Fibroblast of mammary gland (primary cell): ENCODE data around the gene CTXN1.
"Not testable (repeated sequence)": the region's sequence is repeated elsewhere in the genome, so short reads cannot be mapped to it uniquely, and the experiment has no call there.

Source experiments
- DNase-seq: peaks from one replicate; pipeline ENCODE4 v3.0.0-alpha.2; 2010; ENCODE audit warnings: low read depth
- H3K4me3 ChIP-seq: 2 replicates; pipeline ENCODE4 v1.5.1; 2011; ENCODE audit warnings: low read depth, mild to moderate bottlenecking, low read length, moderate library complexity; ENCODE audit not compliant: control insufficient read depth
- TF ChIP-seq, protein P1 (sequence below): conservative IDR thresholded peaks from 2 replicates; pipeline ENCODE4 v1.5.1; 2011; ENCODE audit warnings: low read depth, low read length, inconsistent platforms; ENCODE audit not compliant: control insufficient read depth, insufficient read depth

The CTXN1 gene

DNA sequence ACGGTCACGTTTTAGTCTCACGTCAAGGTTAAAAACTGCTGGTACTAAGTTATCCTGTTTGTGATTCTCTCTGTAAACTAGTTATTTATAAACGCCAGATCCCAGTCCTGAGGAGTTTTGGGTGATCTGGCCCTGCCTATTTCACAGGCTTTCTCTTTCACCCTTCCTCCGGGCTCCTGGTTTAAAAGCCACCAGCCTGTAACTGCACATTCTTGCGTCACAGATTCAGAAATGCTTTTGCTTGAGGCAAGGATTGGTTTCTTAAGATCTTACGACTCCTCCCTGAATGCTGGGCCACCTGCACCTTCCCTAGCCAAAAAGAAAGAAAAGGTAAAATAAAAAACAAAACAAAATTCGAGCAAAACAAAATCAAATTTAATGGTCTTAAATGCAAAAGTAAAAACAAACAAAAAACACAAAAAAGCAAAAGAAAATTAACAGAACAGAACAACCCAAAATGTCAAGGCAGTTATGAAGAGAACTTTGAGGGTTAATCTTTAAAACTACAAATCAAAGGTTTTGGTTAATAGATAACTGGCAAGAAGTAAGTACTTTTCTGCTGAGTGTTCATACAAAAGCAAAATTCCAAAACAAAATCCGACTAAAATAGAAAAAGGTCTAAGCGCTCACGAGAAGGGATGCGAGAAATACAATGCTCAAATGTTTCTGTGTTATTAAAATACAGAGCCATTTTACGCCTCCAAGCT is 36.1 kb upstream of the CTXN1 start:
- TF ChIP-seq, protein P1, sequence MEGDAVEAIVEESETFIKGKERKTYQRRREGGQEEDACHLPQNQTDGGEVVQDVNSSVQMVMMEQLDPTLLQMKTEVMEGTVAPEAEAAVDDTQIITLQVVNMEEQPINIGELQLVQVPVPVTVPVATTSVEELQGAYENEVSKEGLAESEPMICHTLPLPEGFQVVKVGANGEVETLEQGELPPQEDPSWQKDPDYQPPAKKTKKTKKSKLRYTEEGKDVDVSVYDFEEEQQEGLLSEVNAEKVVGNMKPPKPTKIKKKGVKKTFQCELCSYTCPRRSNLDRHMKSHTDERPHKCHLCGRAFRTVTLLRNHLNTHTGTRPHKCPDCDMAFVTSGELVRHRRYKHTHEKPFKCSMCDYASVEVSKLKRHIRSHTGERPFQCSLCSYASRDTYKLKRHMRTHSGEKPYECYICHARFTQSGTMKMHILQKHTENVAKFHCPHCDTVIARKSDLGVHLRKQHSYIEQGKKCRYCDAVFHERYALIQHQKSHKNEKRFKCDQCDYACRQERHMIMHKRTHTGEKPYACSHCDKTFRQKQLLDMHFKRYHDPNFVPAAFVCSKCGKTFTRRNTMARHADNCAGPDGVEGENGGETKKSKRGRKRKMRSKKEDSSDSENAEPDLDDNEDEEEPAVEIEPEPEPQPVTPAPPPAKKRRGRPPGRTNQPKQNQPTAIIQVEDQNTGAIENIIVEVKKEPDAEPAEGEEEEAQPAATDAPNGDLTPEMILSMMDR = no peak
- no peak overlapping the region for H3K4me3 ChIP-seq
- no peak for DNase-seq

DNA sequence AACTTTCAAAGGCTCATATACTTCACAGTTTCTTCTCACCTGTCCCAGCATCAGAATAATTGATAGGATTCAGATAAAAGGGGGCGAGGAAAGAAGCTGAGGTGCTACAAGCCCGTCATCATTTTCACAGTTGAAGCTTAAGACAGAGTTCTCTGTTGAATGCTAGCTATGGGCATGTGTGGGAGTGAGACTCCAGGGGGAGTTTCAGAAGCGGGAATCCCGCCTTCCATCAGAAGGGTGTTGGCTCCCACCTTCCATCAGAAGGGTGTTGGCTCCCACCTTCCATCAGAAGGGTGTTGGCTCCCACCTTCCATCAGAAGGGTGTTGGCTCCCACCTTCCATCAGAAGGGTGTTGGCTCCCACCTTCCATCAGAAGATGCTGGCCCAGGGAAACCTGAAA is 35.1 kb upstream of the CTXN1 start:
- not testable (repeated sequence) for H3K4me3 ChIP-seq, DNase-seq

DNA sequence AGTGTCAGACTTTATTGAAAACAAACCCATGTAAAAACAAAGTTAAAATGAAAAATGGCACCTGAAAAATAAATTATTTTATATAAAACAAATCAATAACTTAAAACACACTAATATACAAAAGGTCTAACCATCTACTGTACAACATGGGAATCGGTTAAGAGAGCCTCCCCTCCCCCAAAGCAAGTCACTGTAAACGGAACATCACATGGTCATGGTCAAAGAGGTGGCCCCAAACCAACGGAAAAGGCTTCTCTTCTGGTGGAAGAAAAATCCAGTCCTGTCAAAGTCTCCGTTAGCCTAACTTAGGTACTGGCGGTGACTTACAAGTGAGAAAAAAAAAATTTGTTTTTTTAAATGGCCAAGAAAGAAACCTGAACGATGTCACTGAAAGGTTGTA is 33.3 kb upstream of the CTXN1 start:
- no peak overlapping the region for H3K4me3 ChIP-seq
- DNase-seq = no peak
- TF ChIP-seq, protein P1 = no peak

DNA sequence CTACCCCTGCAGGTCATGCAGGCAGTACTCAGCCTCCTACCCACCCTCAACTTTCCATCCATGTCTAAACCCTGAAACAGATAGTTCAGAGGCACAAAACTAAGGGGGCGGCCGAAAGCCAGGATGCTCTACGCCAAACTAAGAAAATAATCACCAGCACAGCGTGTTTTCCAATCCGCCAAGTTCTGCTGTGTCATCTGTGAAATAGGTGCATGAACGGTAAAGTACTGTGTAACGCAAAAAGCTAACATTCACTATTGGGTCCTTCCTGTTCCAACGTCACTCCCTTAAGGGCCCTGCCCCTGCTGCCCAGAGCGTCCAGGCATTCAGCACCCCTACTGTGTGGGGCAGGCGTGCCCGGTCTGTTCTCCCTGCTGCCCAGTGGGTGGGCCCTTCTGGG is 29.8 kb upstream of the CTXN1 start:
- H3K4me3 ChIP-seq = no peak overlapping the region
- no peak for DNase-seq
- TF ChIP-seq, protein P1 = no peak

DNA sequence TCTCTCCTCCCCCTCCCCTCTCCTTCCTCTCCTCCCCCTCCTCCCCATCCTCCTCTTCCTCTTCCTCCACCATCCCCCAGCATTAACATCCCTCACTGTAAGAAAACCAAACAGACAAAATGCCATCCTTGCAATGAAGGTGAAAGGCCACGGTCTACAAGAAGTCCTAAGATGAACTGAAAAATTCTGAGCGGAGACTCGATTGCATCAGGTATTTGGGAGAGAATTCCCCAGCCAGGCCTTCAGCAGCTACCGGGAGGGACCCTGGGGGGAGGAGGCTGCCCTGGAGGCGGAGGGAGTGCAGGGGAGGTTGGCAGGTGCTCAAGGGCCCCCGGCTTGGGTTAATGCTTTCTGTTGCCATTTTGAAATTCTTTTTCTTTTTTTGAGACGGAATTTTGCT is 27.6 kb upstream of the CTXN1 start:
- H3K4me3 ChIP-seq = no peak overlapping the region
- DNase-seq = no peak
- TF ChIP-seq, protein P1 = no peak

DNA sequence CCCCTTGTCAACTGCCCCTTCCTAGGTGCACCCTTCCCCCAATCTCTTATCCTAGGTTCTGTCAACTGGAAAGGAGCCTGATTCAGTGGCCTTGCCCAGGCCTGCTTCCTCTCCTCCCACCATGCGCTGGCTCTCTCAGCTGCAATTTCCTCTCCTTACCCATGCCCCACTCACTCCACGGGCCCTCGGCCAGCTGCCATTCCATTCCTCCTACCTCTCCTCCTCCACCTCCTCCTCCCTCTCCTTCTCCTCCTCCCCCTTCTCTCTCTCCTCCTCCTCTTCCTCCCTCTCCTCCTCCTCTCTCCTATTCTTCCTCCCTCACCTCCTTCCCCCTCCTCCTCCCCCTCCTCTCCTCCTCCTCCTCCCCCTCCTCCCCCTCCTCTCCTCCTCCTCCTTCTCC is 27.1 kb upstream of the CTXN1 start:
- TF ChIP-seq, protein P1 = no peak
- H3K4me3 ChIP-seq = no peak overlapping the region
- DNase-seq = peak; percentile 27

DNA sequence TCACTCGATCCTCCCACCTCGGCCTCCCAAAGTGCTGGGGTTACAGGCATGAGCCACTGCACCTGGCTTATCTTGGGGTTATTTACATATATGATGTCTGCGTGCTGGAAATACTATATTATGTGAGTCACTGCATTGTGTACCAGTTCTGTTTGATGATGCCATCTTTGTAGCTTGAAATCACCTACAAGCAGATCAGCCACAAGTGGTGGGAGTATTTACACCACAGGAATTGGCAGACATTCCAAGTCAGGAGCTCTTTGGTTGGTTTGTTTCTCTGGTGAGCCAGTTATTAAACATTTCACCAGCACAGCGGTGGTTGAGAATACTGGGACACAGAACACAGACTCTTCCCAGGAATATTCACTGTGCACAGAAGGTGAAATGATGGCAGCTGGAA is 22.0 kb upstream of the CTXN1 start:
- peak; percentile 28 for DNase-seq
- no peak overlapping the region for H3K4me3 ChIP-seq
- TF ChIP-seq, protein P1 = no peak
